D341Med (cell line): Measurements from ENCODE around the gene FURIN.
"Not testable (repeated sequence)": the region's sequence is repeated elsewhere in the genome, so short reads cannot be mapped to it uniquely, and the experiment has no call there.

ENCODE experiments used
- DNase-seq: peaks from one replicate; pipeline ENCODE4 v3.0.0; 2012; ENCODE audit warnings: low spot score

Gene FURIN

GRCh38 chr15:90844696-90845095 is 23.7 kb upstream of the FURIN start:
- no peak for DNase-seq

- no peak for DNase-seq
Measured at GRCh38 chr15:90845201-90845949, 23.0 kb upstream of the FURIN start.

GRCh38 chr15:90849424-90849823 is 19.0 kb upstream of the FURIN start:
- DNase-seq, result not testable (repeated sequence)

- DNase-seq, result no peak
Measured at GRCh38 chr15:90851114-90851513, 17.3 kb upstream of the FURIN start.

- no peak for DNase-seq
Measured at GRCh38 chr15:90851940-90852339, 16.4 kb upstream of the FURIN start.

GRCh38 chr15:90855139-90855538 is 13.2 kb upstream of the FURIN start:
- DNase-seq, result no peak

- DNase-seq, result no peak
Measured at GRCh38 chr15:90857337-90857736, 11.1 kb upstream of the FURIN start.

GRCh38 chr15:90857883-90858443 is 10.4 kb upstream of the FURIN start:
- DNase-seq, result no peak

- no peak for DNase-seq
Measured at GRCh38 chr15:90859234-90860131, 8.9 kb upstream of the FURIN start.

GRCh38 chr15:90860450-90860849 is 7.9 kb upstream of the FURIN start:
- no peak for DNase-seq

GRCh38 chr15:90860942-90861675 is 7.3 kb upstream of the FURIN start:
- no peak for DNase-seq

GRCh38 chr15:90862487-90862886 is 5.9 kb upstream of the FURIN start:
- no peak for DNase-seq

GRCh38 chr15:90862964-90863778 is 5.2 kb upstream of the FURIN start:
- DNase-seq, result no peak

- no peak for DNase-seq
Measured at GRCh38 chr15:90863987-90864386, 4.4 kb upstream of the FURIN start.

GRCh38 chr15:90864507-90864906 is 3.9 kb upstream of the FURIN start:
- DNase-seq, result no peak

- no peak for DNase-seq
Measured at GRCh38 chr15:90865702-90866101, 2.7 kb upstream of the FURIN start.

GRCh38 chr15:90866161-90866715 is 2.1 kb upstream of the FURIN start:
- no peak for DNase-seq

GRCh38 chr15:90866800-90867199 is 1.6 kb upstream of the FURIN start:
- DNase-seq, result no peak

GRCh38 chr15:90869140-90869541 is 753 bp downstream of the FURIN start:
- no peak for DNase-seq

GRCh38 chr15:90869601-90870353 is 1.4 kb downstream of the FURIN start:
- no peak for DNase-seq
